Left ventricle myocardium superior (tissue), 1 donor: ENCODE measurements around the gene CCNK. TPM values are rescaled to one million over a fixed set of nuclear protein-coding genes. Genes with fewer than 3 reads are reported as not detected.

ENCODE experiments used
- ATAC-seq: fragments of 200-7000 bp; cut with Tn5 transposase; one replicate; pipeline ENCODE4 v1.9.1; 2020; ENCODE audit warnings: mild to moderate bottlenecking, moderate library complexity
- DNase-seq: peaks from one replicate; pipeline ENCODE4 v3.0.0-alpha.2; 2020
- intact Hi-C: fragments of 100-400 bp; cut with micrococcal nuclease; formaldehyde crosslinking; loops from one replicate; pipeline ENCODE4 v1.11.0; 2022
- total RNA-seq: library from RNA; stranded (reverse); fragmentation: NEBNext Ultra II Directional; extraction: Animal tissue kit (Norgen Biotek cat#: 25700); gene quantifications from one replicate; pipeline ENCODE4 v1.2.1, GENCODE V29; 2021
- donor health status: DM: no; HTN: yes; CAD: no; lungs with severe emphysema.

The CCNK gene
- total RNA-seq, 1 donor from 2014 or later: 37.5 TPM

DNA sequence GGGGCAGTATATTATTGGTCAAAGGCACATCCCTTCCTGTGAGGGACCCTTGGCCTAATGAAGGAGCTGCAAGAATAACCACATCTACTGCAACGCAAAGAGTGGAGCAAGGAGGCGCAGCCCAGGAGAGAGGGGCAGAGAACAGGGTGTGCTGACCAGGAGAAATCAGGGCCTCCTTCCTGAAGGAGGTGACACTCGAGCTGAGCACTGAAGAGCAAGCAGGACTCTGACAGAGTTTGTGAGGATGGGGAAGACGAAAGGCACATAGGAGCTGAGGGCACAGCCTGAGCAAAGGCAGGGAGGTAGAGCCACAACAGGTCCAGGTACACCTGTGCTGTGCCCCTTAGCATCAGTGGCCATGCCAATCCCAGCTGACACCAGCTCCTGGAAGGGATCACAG lies 62.2 kb downstream of the CCNK start:
- intact Hi-C loops: no loop called here
- DNase-seq (no peak), ATAC-seq (no peak)

DNA sequence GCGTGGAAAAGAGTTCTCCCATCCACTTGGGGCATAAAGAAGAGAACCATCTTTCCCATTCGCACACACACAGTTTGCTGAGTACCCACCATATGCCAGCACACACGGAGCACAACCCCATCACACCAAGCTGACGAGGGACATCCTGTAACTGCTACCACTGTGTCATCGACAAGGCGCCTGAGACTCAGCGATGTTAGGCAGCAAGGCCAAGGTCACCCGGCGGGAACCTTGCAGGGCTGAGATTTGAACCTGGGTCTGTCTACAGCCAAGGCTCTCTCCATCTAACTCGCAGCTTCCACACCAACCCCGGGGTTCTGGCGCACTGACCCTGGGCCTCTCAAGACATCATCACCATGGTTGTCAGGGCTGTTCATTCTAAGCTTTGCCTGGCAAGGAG lies 62.8 kb downstream of the CCNK start:
- no peak for ATAC-seq
- intact Hi-C loops: no loop called here
- no peak for DNase-seq

DNA sequence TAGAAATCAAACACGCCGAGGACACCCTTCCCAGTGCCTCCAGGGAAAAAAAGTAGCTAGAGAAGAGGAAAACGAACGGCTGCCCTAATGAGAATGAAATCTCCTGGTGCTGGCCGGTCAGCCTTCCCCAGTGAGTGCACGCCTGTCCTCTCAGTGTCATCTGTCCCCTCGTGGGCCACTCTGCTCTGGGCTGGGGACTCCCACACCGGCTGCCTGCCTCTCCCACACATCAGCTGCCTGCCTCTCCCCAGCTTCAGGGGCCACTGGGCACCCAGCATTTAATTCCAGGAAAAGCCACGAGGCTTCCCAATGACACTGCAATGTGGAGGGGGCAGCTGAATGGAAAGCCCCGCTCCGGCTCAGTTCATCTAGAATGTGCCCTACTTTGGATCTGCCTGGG lies 63.8 kb downstream of the CCNK start:
- DNase-seq (no peak), ATAC-seq (peak; percentile 13)
- intact Hi-C loops: no loop called here

DNA sequence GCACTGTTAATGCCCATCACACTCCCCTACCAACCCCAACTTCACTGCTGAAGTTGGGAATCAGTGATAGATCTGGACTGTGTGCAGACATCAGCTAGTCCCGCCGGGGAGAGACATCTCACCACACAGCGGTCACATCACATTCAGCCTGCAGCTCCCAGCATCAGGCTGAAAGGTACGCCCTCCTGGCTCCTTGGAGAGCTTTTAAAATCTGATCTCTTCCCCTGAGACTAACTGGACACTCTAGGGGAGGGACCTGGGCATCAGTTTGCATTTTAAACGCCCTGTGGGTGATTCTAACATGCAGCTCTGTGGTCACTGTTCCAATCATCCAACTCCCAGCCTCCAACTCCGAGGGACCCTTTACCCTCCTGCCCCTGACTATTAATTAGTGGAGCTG lies 64.4 kb downstream of the CCNK start:
- intact Hi-C loops: no loop called here

DNA sequence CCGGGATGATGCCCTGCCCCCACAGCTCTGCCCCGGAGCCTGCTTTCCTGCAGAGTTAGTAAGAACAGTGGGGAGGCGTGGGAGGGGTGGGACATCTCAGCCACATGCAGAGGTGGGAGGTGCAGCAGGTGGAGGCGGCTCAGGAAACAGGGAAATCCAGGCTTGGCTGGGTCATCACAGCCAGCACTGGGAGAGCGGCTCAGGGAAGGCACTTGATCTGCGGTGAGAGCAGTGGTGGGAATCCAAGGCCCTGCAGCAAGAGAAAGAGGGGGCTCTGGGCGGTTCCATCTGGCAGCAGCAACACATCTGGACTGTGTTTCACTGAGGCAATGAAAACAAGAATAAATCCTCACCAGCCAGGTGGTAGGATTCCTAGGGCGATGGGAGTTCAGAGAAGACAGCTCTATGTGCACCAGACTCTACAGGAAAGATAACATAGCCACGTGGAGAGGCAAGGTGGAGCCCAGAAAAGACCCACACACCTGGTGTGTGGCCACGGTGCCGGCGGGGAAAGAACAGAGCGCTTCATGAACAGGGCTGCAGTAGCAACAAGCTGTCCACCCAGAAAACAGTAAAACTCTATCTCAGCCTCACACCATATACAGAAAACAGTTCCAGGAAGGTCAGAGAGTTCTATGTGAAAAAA lies 65.1 kb downstream of the CCNK start:
- intact Hi-C loops: no loop called here
- no peak for ATAC-seq
- no peak for DNase-seq

More for the DNA sequence above, 64.4 kb downstream of the CCNK start:
- DNase-seq (no peak), ATAC-seq (no peak)

DNA sequence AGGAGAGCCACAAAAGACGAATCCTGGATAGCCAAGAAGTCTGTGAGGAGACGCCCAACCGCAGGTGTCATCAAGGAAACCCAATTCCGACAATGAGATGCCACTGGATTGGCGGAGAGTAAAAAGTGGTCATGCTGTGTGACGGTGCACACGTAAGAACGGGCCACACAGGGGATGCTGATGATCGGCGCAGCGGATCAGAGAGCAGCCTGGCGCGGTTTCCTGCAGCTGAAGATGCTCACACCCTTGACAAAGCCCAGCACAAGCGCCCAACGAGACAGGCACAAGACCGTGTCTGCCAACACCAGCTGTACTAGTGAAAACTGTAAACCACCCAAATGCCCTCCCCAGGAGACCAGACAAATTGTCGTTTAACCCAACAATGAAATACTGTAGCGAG lies 67.0 kb downstream of the CCNK start:
- DNase-seq (no peak), ATAC-seq (no peak)
- intact Hi-C loops: no loop called here

DNA sequence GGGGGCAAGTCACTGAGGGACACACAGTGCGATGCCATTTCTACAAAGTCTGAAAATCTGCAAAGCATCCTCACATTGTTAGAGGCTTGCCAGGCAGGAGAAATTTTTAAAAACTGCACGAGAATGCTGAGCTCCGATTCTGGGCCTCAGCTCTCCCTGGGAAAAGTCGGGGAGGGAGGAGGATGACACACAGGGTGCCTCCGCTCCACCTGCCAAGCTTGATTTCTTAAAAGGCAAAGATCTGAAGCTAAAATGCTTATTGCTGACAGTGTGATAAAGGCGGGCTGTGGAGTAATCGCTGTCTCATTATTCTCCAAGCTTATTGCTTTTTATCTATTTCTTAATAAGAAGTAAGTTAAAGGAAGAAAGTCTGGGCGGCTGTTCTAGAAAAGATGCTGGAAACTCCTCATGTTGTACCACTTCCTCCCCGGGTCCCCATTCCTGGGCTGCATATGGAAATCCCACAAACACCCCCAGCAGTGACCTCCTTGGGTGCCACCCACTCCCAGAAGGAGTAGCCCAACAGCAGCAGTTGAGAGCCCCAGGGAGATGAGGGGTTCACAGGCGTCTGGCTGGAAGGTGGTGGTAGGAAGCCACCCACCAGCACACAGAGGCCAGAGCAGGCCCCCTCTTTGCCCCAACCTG lies 67.8 kb downstream of the CCNK start:
- DNase-seq: no peak
- intact Hi-C loops: no loop called here
- no peak for ATAC-seq

DNA sequence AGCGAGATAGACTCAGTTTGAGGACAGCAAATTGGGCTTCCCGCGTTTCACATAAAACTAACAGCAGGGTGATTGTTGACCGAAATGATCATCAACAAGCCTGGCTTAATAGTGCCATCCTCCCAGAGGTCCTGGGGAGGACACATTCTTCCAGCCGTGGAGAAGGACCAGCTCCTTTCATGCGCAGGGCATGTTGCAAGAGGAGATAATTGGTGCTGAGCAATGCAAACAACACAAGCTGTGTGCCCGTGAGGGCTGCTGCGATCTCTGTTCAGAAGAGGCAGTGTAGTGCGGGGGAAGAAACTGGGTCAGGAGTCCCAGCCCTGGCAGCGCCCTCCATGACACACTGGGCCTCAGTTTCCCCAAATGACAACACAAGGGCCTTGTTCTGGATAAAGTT lies 68.5 kb downstream of the CCNK start:
- DNase-seq: no peak
- intact Hi-C loops: no loop called here
- no peak for ATAC-seq

DNA sequence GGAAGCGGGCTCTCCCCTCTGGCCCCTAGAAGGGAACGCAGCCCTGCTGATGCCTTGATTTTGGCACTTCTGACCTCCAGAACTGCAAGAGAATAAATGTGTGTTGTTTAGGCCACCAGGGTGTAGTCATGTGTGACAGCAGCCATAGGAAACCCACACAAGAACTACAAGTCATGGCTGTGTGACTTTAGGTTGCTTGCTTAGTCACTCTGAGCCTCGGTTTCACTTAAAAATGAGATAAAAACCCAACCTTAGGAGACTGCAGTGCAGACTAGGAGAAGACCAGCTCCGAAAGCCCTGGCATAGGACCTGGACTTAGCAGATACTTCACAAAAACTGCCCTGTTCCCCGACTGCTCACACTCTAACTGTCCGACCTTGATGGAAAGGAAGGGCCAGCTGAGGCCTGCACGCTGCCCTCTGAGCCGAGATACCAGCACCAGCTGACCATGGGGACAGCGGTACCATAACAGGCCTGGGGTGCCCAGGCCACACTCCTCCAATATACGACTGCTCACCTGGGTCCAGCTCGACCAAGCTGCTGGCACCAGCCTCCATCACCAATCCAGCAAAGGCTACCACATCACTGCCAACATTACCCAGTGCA lies 69.3 kb downstream of the CCNK start:
- ATAC-seq (no peak), DNase-seq (no peak)
- intact Hi-C loops: no loop called here

DNA sequence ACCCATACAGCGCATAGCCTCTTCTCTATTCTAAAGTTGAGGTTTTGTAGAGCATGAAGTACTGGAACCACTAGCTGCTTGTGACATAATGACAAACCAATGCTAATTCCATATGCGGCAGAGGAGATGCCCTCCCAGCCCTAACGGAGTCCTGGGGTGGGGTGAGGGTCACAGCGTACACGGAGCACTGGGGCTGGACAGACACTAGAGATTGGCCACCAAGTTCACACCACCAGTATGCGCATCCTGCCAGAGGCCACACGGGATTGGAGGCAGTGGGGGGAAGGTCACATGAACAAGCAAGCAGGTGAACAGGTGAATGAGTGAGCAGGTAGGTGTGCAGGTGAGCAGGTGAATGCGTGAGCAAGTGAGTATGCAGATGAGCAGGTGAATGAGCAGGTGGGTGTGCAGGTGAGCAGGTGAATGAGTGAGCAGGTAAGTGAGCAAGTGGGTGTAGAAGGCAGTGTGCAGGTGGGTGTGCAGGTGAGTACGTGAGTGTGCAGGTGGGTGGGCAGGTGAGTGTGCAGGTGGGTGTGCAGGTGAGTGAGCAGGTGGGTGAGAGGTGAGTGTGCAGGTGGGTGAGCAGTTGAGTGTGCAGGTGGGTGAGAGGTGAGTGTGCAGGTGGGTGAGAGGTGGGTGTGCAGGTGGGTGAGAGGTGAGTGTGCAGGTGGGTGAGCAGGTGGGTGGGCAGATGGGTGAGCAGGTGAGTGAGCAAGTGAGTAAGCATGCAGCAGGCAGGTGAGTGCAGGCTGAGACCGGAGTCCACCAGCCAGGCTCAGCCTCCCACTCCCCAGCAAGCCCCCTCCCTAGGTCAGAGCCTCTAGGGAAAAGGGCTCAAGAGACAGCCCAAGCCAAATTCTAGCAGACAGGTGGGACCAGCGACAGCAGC lies 70.1 kb downstream of the CCNK start:
- intact Hi-C loops: no loop called here
- DNase-seq (no peak), ATAC-seq (no peak)

DNA sequence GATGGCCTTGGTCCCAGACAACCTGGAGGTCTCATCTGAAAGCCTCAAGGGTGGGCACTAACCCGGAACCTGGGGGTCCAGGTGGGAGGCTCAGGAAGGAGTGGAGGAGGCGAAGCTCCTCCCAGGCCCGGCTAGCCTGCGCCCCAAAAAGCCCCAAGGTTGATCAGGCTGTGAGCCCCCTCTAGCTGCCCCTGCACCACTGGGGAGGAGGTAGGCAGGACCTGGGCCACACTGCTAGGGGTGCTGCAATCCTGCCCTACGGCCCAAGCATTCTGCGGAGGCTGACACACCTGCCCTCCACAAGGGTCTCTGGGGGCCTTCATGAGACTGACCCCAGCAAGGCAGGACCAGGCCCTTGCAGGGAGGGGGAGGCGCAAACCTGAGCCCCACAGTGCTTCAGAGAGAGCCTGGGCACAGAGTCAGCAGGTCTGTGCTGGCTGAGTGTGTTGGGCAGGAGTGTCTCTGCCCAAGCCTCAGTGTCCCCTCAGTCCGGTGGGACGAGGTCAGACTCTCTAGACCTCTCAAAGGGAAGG lies 70.9 kb downstream of the CCNK start:
- no peak for DNase-seq
- intact Hi-C loops: no loop called here
- ATAC-seq: peak; percentile 1

DNA sequence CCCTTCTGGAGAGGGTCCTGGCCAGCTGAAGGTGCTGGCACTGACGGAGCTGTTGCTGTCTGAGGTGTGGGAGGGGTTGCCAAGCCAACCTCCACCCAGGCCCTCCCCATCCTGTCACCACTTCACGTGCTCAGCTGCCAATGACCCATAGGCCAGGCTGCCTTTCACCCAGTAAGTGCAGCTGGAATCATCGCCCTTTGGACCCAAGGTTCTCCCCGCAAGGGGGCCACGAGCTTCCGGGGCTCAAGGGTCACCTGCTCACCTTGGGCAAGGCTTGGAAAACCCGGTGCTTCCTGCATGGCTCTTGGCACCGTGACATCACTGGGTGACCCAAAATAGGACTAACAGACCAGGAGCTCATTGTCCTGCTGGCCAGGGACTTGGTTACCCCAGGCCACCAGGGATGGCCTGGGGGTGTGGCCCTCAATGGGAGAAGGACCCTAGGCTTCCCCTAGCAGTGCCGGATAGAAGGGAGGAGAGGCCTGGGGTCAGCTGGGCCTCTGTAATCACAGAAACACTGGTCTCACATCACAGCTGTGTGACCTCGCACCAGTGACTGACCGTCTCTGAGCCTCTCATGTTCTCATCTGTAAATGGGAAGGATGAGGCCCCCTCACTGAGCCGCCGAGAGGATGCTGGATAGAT lies 71.5 kb downstream of the CCNK start:
- ATAC-seq (peak; percentile 59), DNase-seq (peak; percentile 59)
- intact Hi-C loops: no loop called here

DNA sequence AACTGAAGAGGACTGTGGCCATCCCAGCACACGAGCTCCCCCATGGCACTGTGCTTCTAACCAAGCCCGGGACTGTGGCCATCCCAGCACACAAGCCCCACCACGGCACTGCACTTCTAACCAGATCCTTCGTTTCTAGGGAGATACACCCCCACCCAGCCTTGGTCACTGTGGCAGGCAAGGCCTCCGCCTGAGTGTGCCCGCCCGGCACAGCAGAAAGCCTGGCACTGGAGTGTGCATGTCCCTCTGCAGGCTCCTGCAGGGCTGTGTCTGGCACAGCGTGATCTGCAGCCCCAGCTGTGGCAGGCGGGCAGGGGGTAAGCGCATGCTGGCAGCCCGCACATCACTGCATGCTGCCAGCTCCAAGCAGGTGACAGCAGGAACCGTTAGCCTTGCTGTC lies 73.0 kb downstream of the CCNK start:
- intact Hi-C loops: no loop called here
- ATAC-seq (peak; percentile 85), DNase-seq (peak; percentile 75)

DNA sequence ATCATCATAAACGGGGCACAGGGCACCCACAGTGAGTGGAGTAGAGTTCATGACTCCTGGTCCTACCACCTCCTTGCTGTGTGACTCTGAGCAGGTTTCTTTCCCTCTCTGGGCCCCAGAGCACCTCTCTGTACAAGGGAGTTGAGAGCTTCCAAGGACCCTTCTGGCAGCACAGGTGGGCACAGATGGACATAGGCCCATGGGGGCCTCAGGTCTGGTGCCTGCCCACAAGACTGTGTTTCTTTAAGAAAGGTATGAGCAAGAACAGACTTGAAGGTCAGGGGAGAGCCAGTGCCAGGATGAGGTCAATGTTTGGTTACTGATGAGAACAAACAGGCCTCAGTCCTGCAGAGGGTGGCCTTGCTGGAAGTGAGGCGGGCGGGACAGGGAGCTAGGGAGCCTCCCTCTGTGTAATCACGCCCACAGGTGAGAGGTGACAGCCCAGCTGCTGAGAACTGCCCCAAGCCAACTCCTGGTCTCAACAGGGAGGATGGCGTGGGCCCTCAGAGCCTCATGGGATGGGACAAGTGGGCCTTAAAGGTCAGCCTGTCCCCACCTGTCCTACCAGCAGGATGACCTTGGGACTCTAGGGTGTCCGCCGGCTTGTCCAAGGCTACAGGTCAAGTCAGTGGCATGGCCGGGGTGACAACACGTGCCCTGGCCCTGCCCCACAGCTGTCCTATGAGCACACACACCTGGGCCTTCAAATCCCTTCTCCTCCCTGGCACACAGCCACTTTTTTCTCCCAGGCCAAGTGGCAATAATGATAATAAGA lies 73.7 kb downstream of the CCNK start:
- ATAC-seq: peak; percentile 79
- peak; percentile 48 for DNase-seq
- intact Hi-C loops: no loop called here

DNA sequence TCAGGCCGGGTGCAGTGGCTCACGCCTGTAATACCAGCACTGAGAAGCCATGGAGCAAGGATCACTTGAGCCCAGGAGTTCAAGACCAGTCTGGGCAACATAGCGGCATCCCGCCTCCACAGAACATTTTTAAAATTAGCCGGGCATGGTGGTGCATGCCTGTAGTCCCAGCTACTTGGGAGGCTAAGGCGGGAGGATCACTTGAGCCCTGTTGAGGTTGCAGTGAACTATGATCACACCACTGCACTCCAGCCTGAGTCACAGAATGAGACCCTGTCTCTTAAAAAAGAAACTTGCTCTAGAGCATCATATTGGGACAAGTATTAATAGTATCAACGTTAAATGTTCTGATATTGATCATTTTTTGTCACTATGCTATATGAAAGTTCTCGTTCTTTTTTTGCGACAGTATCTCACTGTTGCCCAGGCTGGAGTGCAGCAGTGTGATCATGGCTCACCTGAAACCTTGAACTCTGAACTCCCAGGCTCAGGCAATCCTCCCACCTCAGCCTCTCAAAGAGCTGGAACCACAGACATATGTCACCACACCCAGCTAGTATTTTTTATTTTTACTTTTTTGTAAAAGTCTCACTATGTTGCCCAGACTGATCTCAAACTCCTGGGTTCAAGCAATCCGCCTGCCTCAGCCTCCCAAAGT lies 75.1 kb downstream of the CCNK start:
- DNase-seq: no peak
- no peak for ATAC-seq
- intact Hi-C loops: no loop called here

DNA sequence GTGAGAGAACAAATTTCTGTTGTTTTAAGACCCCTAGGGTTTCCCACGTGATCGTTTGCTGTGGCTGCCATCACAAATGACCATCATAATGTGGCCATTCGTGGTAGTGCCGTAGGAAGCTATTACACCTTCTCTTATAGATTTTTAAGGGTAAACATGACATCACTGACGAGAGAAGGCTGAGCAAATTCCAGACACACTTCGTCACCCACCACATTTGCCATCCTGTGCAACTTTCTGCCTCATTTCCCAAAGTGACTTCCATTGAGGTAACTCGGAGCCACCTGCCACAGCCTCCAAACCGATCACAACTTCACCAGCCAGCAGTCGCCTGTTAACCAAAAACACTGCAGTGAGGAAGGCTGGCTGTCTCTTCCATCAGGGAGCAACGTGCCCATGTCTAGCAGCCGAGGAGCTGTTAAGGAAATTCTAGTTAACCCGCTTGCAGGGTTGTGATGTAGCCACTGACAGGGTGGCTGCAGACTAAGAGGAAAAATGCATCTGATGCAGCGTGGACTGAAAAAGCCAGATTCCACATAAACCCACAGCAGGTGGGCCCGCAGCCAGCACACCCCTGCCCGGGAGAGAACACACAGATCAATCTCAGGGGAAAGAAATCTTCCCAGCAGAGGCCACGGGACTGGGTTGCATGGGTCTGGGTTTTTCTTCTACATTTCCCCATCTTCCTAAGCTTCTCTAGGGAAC lies 78.2 kb downstream of the CCNK start:
- ATAC-seq: no peak
- intact Hi-C loops: no loop called here
- no peak for DNase-seq

DNA sequence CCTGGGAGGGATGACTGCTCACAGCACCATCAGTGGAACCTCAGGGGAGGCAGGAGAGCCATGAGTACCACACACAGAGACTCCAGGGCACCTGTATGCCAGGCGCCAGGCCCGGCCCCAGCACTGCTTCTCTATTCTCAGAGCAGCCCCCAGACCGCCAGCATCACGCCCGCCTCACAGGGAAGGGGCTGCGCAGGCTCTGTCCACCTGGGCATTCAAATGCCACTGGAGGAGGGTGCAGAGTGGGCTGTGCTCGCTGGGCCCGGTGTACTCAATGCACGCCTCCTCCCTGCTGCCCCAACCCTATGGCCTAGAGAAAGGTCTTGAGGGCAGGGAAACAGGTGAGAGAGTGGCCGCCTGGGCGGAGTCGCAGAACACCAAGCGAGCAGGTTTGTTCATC lies 79.2 kb downstream of the CCNK start:
- intact Hi-C loops: no loop called here
- DNase-seq (no peak), ATAC-seq (no peak)
